IMR-90 (cell line): ENCODE data around the gene CD96. TPM values are rescaled to one million over a fixed set of nuclear protein-coding genes. Genes with fewer than 3 reads are reported as not detected.

ENCODE experiments used
- ATAC-seq: fragments of 200-7000 bp; cut with Tn5 transposase; 2 replicates; pipeline ENCODE4 v1.9.1; 2020; ENCODE audit warnings: low read depth, mild to moderate bottlenecking, moderate library complexity
- BruUV-seq: library from RNA; stranded (reverse); fragments of 400-500 nt; replicated peaks from 2 replicates; lab custom pipeline; 2021; lab: Mats Ljungman, UMichigan
- CTCF ChIA-PET: fragments of 300-600 bp; formaldehyde crosslinking; extraction: SDS; loops from one replicate; lab custom pipeline; 2021; ENCODE audit warnings: antibody characterized with exemption; lab: Yijun Ruan, JAX
- POLR2A ChIA-PET: fragments of 300-600 bp; sonication (Branson Sonifier 250); formaldehyde crosslinking; loops from one replicate; lab custom pipeline; 2022; ENCODE audit warnings: antibody characterized with exemption; ENCODE audit not compliant: unreplicated experiment; lab: Charles Lee
- DNase-seq: peaks from one replicate; pipeline ENCODE4 v3.0.0; 2013
- H2AFZ ChIP-seq: replicated peaks from 2 replicates; pipeline ENCODE3; 2013; ENCODE audit warnings: low read length, mild to moderate bottlenecking; ENCODE audit not compliant: poor library complexity
- H2AK5ac ChIP-seq: 2 replicates; pipeline ENCODE4 v1.6.1; 2013; ENCODE audit warnings: low read depth, low read length, inconsistent platforms
- H2AK9ac ChIP-seq: replicated peaks from 2 replicates; pipeline ENCODE3; 2013; ENCODE audit warnings: mild to moderate bottlenecking, low read depth, low read length, moderate library complexity; ENCODE audit not compliant: poor library complexity
- H2BK120ac ChIP-seq: 2 replicates; pipeline ENCODE4 v1.6.1; 2013; ENCODE audit warnings: low read depth, low read length, inconsistent platforms
- H2BK15ac ChIP-seq: 3 replicates; pipeline ENCODE4 v1.6.1; 2013; ENCODE audit warnings: low read depth, low read length, inconsistent platforms
- H2BK20ac ChIP-seq: 2 replicates; pipeline ENCODE4 v1.6.1; 2013; ENCODE audit warnings: low read depth, mild to moderate bottlenecking, inconsistent platforms, low read length, moderate library complexity
- H2BK5ac ChIP-seq: 2 replicates; pipeline ENCODE4 v1.6.1; 2013; ENCODE audit warnings: mild to moderate bottlenecking, low read depth, low read length, inconsistent platforms; ENCODE audit not compliant: poor library complexity, severe bottlenecking
- H3K14ac ChIP-seq: replicated peaks from 2 replicates; pipeline ENCODE4 v1.6.1; 2013; ENCODE audit warnings: low read depth, low read length, inconsistent platforms
- H3K18ac ChIP-seq: 2 replicates; pipeline ENCODE4 v1.6.1; 2013; ENCODE audit warnings: low read depth, low read length, control low read depth
- H3K23ac ChIP-seq: 2 replicates; pipeline ENCODE4 v1.6.1; 2013; ENCODE audit warnings: low read depth, low read length, inconsistent platforms
- H3K27ac ChIP-seq: 2 replicates; pipeline ENCODE4 v1.5.1; 2013; ENCODE audit warnings: mild to moderate bottlenecking, control low read depth, low read length; ENCODE audit not compliant: insufficient read depth
- H3K27me3 ChIP-seq: 2 replicates; pipeline ENCODE4 v1.6.1; 2013; ENCODE audit warnings: low read length; ENCODE audit not compliant: control insufficient read depth, insufficient read depth
- H3K36me3 ChIP-seq: 2 replicates; pipeline ENCODE4 v1.6.1; 2013; ENCODE audit warnings: low read length, mixed read lengths; ENCODE audit not compliant: control insufficient read depth, insufficient read depth
- H3K4ac ChIP-seq: 2 replicates; pipeline ENCODE4 v1.6.1; 2013; ENCODE audit warnings: low read depth, low read length, inconsistent platforms
- H3K4me1 ChIP-seq: 2 replicates; pipeline ENCODE4 v1.6.1; 2013; ENCODE audit warnings: low read length, mixed read lengths; ENCODE audit not compliant: control insufficient read depth, insufficient read depth
- H3K4me2 ChIP-seq: 2 replicates; pipeline ENCODE4 v1.6.1; 2013; ENCODE audit warnings: low read depth, mild to moderate bottlenecking, control low read depth, low read length, moderate library complexity
- H3K4me3 ChIP-seq: 2 replicates; pipeline ENCODE4 v1.5.1; 2013; ENCODE audit warnings: low read depth, mild to moderate bottlenecking, control low read depth, low read length, moderate library complexity; ENCODE audit not compliant: insufficient read depth
- H3K56ac ChIP-seq: 2 replicates; pipeline ENCODE4 v1.6.1; 2013; ENCODE audit warnings: low read length, inconsistent platforms; ENCODE audit not compliant: insufficient read depth; ENCODE audit errors: extremely low read depth
- H3K79me1 ChIP-seq, 2 experiments: 2 replicates each; pipeline ENCODE4 v1.6.1; 2013; ENCODE audit warnings: low read length in 2 of 2, inconsistent platforms in 1 of 2, low read depth in 1 of 2
- H3K9ac ChIP-seq: 2 replicates; pipeline ENCODE4 v1.6.1; 2013; ENCODE audit warnings: low read depth, low read length, control low read depth
- H3K9me1 ChIP-seq: 2 replicates; pipeline ENCODE4 v1.6.1; 2013; ENCODE audit warnings: low read length, inconsistent platforms; ENCODE audit not compliant: insufficient read depth
- H3K9me3 ChIP-seq: 2 replicates; pipeline ENCODE4 v1.6.1; 2013; ENCODE audit warnings: low read length; ENCODE audit not compliant: control insufficient read depth, insufficient read depth
- H4K20me1 ChIP-seq: 2 replicates; pipeline ENCODE4 v1.6.1; 2013; ENCODE audit warnings: low read length, inconsistent platforms; ENCODE audit not compliant: insufficient read depth
- H4K5ac ChIP-seq: 2 replicates; pipeline ENCODE4 v1.6.1; 2013; ENCODE audit warnings: mild to moderate bottlenecking, low read depth, low read length, control low read depth
- H4K8ac ChIP-seq, 2 experiments: 2 replicates each; pipeline ENCODE4 v1.6.1; 2013; ENCODE audit warnings: low read depth in 2 of 2, low read length in 2 of 2, control low read depth in 1 of 2, inconsistent platforms in 1 of 2
- H4K91ac ChIP-seq: 2 replicates; pipeline ENCODE4 v1.6.1; 2013; ENCODE audit warnings: low read depth, low read length, inconsistent platforms; ENCODE audit not compliant: insufficient read depth
- BHLHE40 ChIP-seq: fragments of 150-350 bp; IDR thresholded peaks from 2 replicates; pipeline ENCODE4 v1.6.1; 2016; ENCODE audit warnings: mild to moderate bottlenecking, low read depth, low read length
- CEBPB ChIP-seq: IDR thresholded peaks from 2 replicates; pipeline ENCODE4 v1.6.1; 2012; ENCODE audit warnings: low read depth, low read length, improper control_type of control experiment
- MXI1 ChIP-seq: IDR thresholded peaks from 2 replicates; pipeline ENCODE4 v1.6.1; 2012; ENCODE audit warnings: low read depth, mild to moderate bottlenecking, low read length, moderate library complexity, borderline replicate concordance
- RAD21 ChIP-seq: IDR thresholded peaks from 2 replicates; pipeline ENCODE4 v1.6.1; 2012; ENCODE audit warnings: low read length, improper control_type of control experiment
- RCOR1 ChIP-seq: IDR thresholded peaks from 2 replicates; pipeline ENCODE4 v1.6.1; 2012; ENCODE audit warnings: mild to moderate bottlenecking, low read length, improper control_type of control experiment; ENCODE audit not compliant: insufficient replicate concordance
- WGBS, 2 experiments: methylation state at CpG; one replicate each; pipeline versions ENCODE4 v1.1.5 to v1.1.7; 2013; ENCODE audit warnings: missing lambda C conversion rate in 2 of 2; ENCODE audit not compliant: insufficient read length in 1 of 2; ENCODE audit errors: extremely low coverage in 2 of 2; 5-methylcytosine and 5-hydroxymethylcytosine counted together
- dilution Hi-C: fragments of 300-500 bp; cut with HindIII; formaldehyde crosslinking; loops from one replicate; pipeline ENCODE4 v1.14.3; 2018; ENCODE audit warnings: low sequenced_read_pairs; ENCODE audit not compliant: unreplicated experiment
- in situ Hi-C: fragments of 300-500 bp; cut with MboI; formaldehyde crosslinking; loops from 3 replicates; pipeline ENCODE4 v1.14.3; 2019; ENCODE audit warnings: low sequenced_read_pairs, inconsistent platforms, mixed read lengths
- intact Hi-C: fragments of 100-400 bp; cut with micrococcal nuclease; formaldehyde crosslinking; loops from 2 replicates; pipeline ENCODE4 v1.10.0; 2022
- polyA plus RNA-seq, 3 experiments: library from polyadenylated mRNA; depleted of rRNA; stranded (reverse); fragments of >200 nt; gene quantifications; 2 replicates each; pipeline ENCODE4 v1.2.3, GENCODE V29; 2012; ENCODE audit warnings: low replicate concordance in 1 of 3
- total RNA-seq: library from RNA; depleted of rRNA; stranded (reverse); fragments of >200 nt; gene quantifications from 2 replicates; pipeline ENCODE4 v1.2.3, GENCODE V29; 2012
- TF ChIP-seq, protein P1 (sequence below): fragments of 150-350 bp; IDR thresholded peaks from 2 replicates; pipeline ENCODE4 v1.6.1; 2016; ENCODE audit warnings: low read depth, mild to moderate bottlenecking, low read length, moderate library complexity, borderline replicate concordance
- TF ChIP-seq, protein P2 (sequence below): fragments of 150-350 bp; IDR thresholded peaks from 2 replicates; pipeline ENCODE4 v1.6.1; 2017; ENCODE audit warnings: mild to moderate bottlenecking, antibody characterized with exemption, low read length, low read depth

Gene CD96
- total and polyA plus RNA-seq, 2 of the 4 experiments (the other 2 are of a cell fraction), result 0.05 to 0.18 TPM

DNA sequence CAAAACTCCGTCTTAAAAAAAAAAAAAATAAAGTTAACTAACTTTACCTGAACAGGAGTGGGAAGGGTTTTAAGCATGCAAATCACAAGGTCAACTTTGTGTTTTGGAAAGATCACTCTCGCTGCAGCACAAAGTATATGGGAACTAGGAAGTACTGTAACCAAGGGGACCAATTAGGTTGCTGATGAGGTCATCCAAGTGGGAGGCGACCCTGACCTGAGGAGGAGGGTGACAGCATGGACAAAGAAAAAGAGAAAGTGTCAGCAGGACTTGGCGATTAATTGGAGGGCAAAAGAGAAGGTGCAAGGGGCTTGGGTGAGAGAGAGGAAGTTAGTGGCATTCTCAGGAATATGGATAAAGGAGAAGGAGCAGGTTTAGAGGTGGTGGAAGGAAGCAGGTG is 142.6 kb downstream of the CD96 start:
- Histone ChIP-seq H2BK15ac (no peak overlapping the region), H4K8ac (no peak overlapping the region), H3K9ac (no peak overlapping the region), H2AFZ (no peak overlapping the region), H2BK5ac (no peak overlapping the region), H3K4ac (no peak overlapping the region), H3K56ac (no peak overlapping the region), H3K27me3 (peaks cover 4% of the 10 kb centered on the region), H3K4me2 (no peak overlapping the region), H3K36me3 (no peaks in the 10 kb centered on the region), H3K9me3 (no peaks in the 10 kb centered on the region), H3K18ac (no peak overlapping the region), H3K4me1 (no peaks in the 10 kb centered on the region), H3K23ac (no peak overlapping the region), H2AK9ac (no peak overlapping the region), H2BK20ac (no peak overlapping the region), H4K5ac (no peak overlapping the region), H3K27ac (no peak overlapping the region), H3K79me1 (peaks cover 0 to 3% of the 10 kb centered on the region in 2 experiments; a peak in 1 of 4 replicates), H2BK120ac (no peak overlapping the region), H3K4me3 (no peak overlapping the region), H4K91ac (no peak overlapping the region), H3K9me1 (0 out of 2 replicates have a peak, but pooled peaks cover 8% of the 10 kb centered on the region), H4K20me1 (no peaks in the 10 kb centered on the region), H3K14ac (no peak overlapping the region), H2AK5ac (no peak overlapping the region)
- intact Hi-C loops (no loop called here), dilution Hi-C loops (no loop called here), in situ Hi-C loops (no loop called here)
- TF ChIP-seq RCOR1 (no peak), BHLHE40 (no peak), RAD21 (no peak), CEBPB (no peak), MXI1 (no peak)
- TF ChIP-seq, protein P1, sequence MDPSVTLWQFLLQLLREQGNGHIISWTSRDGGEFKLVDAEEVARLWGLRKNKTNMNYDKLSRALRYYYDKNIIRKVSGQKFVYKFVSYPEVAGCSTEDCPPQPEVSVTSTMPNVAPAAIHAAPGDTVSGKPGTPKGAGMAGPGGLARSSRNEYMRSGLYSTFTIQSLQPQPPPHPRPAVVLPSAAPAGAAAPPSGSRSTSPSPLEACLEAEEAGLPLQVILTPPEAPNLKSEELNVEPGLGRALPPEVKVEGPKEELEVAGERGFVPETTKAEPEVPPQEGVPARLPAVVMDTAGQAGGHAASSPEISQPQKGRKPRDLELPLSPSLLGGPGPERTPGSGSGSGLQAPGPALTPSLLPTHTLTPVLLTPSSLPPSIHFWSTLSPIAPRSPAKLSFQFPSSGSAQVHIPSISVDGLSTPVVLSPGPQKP, result no peak
- TF ChIP-seq, protein P2, sequence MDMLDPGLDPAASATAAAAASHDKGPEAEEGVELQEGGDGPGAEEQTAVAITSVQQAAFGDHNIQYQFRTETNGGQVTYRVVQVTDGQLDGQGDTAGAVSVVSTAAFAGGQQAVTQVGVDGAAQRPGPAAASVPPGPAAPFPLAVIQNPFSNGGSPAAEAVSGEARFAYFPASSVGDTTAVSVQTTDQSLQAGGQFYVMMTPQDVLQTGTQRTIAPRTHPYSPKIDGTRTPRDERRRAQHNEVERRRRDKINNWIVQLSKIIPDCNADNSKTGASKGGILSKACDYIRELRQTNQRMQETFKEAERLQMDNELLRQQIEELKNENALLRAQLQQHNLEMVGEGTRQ, result no peak
- DNase-seq, result no peak
- no peak for ATAC-seq
- ChIA-PET POLR2A (no interaction called here), CTCF (interaction anchor here (1.0 to 1.3 kb wide), 3 partner anchors 11 to 17 kb away, joined by 3 read pairs; no protein-coding TSS in a partner anchor)
- 83% methylated on average over 3 of the region's 4 CpGs; no CpG with 5 or more reads in 1 of the 2 experiments for WGBS, 2 experiments
- no TSS peak for BruUV-seq
